Measurements from ENCODE around the gene CALML4.

GRCh38 chr15:68199340-68199739 lies 5.8 kb downstream of the CALML4 start:
- no peak for TF ChIP-seq JUN (IDR thresholded peaks at IDR 0.05; ENCODE audit: borderline replicate concordance, insufficient read depth, insufficient read length, low read depth)
- no peak for TF ChIP-seq POLR2AphosphoS5 (IDR thresholded peaks at IDR 0.05; ENCODE audit: insufficient read depth, low read depth, low read length)
- no peak for TF ChIP-seq CTCF (IDR thresholded peaks at IDR 0.05; ENCODE audit: extremely low read depth in 1 of 2, insufficient read depth in 1 of 2, low read depth in 1 of 2, low read length in 2 of 2)
- no peak for TF ChIP-seq MYC (IDR thresholded peaks at IDR 0.05; ENCODE audit: low read depth, low read length)
- no peak for TF ChIP-seq POLR2A (IDR thresholded peaks at IDR 0.05; ENCODE audit: low read depth, low read length)
- no peak for TF ChIP-seq GATA2 (IDR thresholded peaks at IDR 0.05; ENCODE audit: insufficient read depth, insufficient read length, low read depth, low read length)

Data from endothelial cell of umbilical vein (primary cell).